NT2/D1 (cell line): ENCODE results near the gene LGALS12.
A peak's percentile ranks its signal among the peaks of the same experiment; 100 is the strongest.

Experiments used
- DNase-seq: peaks from one replicate; pipeline ENCODE4 v3.0.0-alpha.2; 2011; ENCODE audit warnings: low read depth, low spot score
- H3K27me3 ChIP-seq: 2 replicates; pipeline ENCODE4 v1.6.0; 2011; ENCODE audit warnings: mild to moderate bottlenecking; ENCODE audit not compliant: insufficient read length, insufficient read depth
- H3K36me3 ChIP-seq: 2 replicates; pipeline ENCODE4 v1.6.1; 2011; ENCODE audit warnings: mild to moderate bottlenecking, low read length, mixed read lengths; ENCODE audit not compliant: insufficient read depth, insufficient read length
- H3K4me1 ChIP-seq: 2 replicates; pipeline ENCODE4 v1.5.1; 2011; ENCODE audit not compliant: insufficient read depth, insufficient read length
- H3K4me3 ChIP-seq: 2 replicates; pipeline ENCODE4 v1.5.1; 2011; ENCODE audit warnings: low read depth; ENCODE audit not compliant: insufficient read length
- H3K9ac ChIP-seq: 2 replicates; pipeline ENCODE4 v1.6.0; 2011; ENCODE audit warnings: low read depth; ENCODE audit not compliant: insufficient read length
- H3K9me3 ChIP-seq: 2 replicates; pipeline ENCODE4 v1.5.1; 2011; ENCODE audit warnings: mild to moderate bottlenecking, low read length; ENCODE audit not compliant: insufficient read depth
- SUZ12 ChIP-seq: IDR thresholded peaks from 2 replicates; pipeline ENCODE4 v1.6.1; 2011; ENCODE audit not compliant: insufficient read length, insufficient read depth; ENCODE audit errors: extremely low read depth
- YY1 ChIP-seq: IDR thresholded peaks from 2 replicates; pipeline ENCODE4 v1.6.1; 2011; ENCODE audit not compliant: insufficient read length, insufficient read depth
- ZNF274 ChIP-seq: IDR thresholded peaks from 2 replicates; pipeline ENCODE4 v1.6.1; 2011; ENCODE audit warnings: mild to moderate bottlenecking, low read depth, low read length

LGALS12 gene

GRCh38 chr11:63494975-63495374, 10.9 kb upstream of the LGALS12 start:
- H3K36me3 ChIP-seq: no peaks in the 10 kb centered on the region
- DNase-seq: no peak

DNA sequence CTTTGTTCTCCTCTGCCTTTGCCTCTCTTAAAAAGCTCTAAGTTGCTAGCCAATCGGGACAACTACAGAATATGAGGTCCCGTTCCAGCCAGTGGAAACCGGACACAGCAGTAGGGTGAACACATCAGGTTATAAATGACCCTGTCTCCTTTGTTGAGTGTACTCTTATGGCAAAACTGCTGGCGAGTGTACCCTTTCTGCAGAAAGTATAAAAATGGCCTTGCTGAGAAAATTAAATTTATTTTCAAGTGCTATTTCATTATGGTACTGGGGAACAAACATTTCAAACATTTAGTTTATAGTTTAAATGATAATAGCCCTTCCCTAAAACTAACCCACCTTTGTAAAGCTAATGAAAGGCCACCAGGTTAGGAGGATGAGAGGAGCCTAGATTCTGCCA, 6.0 kb upstream of the LGALS12 start:
- DNase-seq: no peak
- H3K36me3 ChIP-seq: no peaks in the 10 kb centered on the region
- H3K4me3 ChIP-seq: no peak overlapping the region
- peaks cover 5% of the 10 kb centered on the region for H3K4me1 ChIP-seq
- H3K9me3 ChIP-seq: peaks cover 62% of the 10 kb centered on the region
- H3K27me3 ChIP-seq: no peaks in the 10 kb centered on the region
- no peak overlapping the region for H3K9ac ChIP-seq
- TF ChIP-seq ZNF274: no peak
- TF ChIP-seq YY1: no peak
- no peak for TF ChIP-seq SUZ12

More at GRCh38 chr11:63494975-63495374, 10.9 kb upstream of the LGALS12 start:
- TF ChIP-seq SUZ12: no peak
- no peak for TF ChIP-seq ZNF274
- no peak for TF ChIP-seq YY1
- H3K4me3 ChIP-seq: no peak overlapping the region
- H3K9me3 ChIP-seq: peaks cover 35% of the 10 kb centered on the region
- H3K4me1 ChIP-seq: no peaks in the 10 kb centered on the region
- H3K9ac ChIP-seq: no peak overlapping the region
- no peaks in the 10 kb centered on the region for H3K27me3 ChIP-seq

DNA sequence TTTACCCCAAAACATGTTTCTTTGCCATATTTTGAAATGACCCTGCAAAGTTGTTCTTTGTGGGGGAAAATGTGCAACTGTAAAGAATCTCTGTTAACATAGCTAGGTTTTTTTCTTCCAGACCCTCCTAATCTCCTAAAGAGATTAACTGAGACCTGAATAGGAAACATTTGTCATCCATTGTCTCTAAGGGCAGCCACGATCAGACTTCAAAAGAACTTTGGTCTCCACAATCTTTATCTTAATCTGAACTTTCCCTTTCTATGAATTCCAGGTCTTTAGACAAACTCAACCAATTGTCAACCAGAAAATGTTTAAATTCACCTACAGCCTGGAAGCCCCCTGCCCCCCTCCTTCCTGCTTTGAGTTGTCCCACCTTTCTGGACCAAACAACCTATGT, 4.6 kb upstream of the LGALS12 start:
- TF ChIP-seq ZNF274: no peak
- Histone ChIP-seq H3K36me3 (no peaks in the 10 kb centered on the region), H3K4me1 (peaks cover 14% of the 10 kb centered on the region), H3K27me3 (no peaks in the 10 kb centered on the region), H3K9ac (no peak overlapping the region), H3K4me3 (no peak overlapping the region), H3K9me3 (peaks cover 62% of the 10 kb centered on the region)
- DNase-seq: no peak

- Histone ChIP-seq H3K9me3 (peaks cover 62% of the 10 kb centered on the region), H3K9ac (no peak overlapping the region), H3K4me1 (peaks cover 24% of the 10 kb centered on the region), H3K4me3 (no peak overlapping the region), H3K36me3 (no peaks in the 10 kb centered on the region), H3K27me3 (no peaks in the 10 kb centered on the region)
- no peak for TF ChIP-seq SUZ12
- no peak for TF ChIP-seq YY1
- TF ChIP-seq ZNF274: no peak
- DNase-seq: no peak
These were observed 3.5 kb upstream of the LGALS12 start for GRCh38 chr11:63502252-63502820.

DNA sequence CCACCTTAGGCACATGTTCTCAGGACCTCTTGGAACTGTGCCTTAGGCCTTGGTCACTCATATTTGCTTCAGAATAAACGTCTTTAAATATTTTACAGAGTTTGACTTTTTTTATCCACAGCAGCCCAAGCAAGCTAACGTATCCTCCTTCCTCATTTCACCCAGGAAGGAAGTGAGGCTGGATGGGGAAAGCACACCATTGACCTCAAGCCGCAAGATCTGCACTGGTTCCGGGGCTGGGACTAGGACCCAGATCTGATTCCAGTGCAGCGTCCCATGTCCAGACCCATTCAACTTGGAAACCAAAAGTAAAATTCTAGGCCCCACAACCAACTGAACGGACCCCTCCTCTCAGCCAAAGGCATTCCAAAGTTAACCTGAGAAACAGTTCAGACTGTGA, 2.4 kb upstream of the LGALS12 start:
- H3K4me1 ChIP-seq: peaks cover 25% of the 10 kb centered on the region
- H3K36me3 ChIP-seq: no peaks in the 10 kb centered on the region
- H3K27me3 ChIP-seq: no peaks in the 10 kb centered on the region
- DNase-seq: no peak
- H3K4me3 ChIP-seq: no peak overlapping the region
- peaks cover 55% of the 10 kb centered on the region for H3K9me3 ChIP-seq
- no peak for TF ChIP-seq YY1
- TF ChIP-seq ZNF274: no peak
- TF ChIP-seq SUZ12: no peak
- H3K9ac ChIP-seq: no peak overlapping the region

- Histone ChIP-seq H3K27me3 (no peaks in the 10 kb centered on the region), H3K9ac (no peak overlapping the region), H3K36me3 (no peaks in the 10 kb centered on the region), H3K4me1 (peaks cover 25% of the 10 kb centered on the region), H3K9me3 (peaks cover 49% of the 10 kb centered on the region), H3K4me3 (no peak overlapping the region)
- DNase-seq: no peak
- TF ChIP-seq ZNF274: no peak
- no peak for TF ChIP-seq YY1
- TF ChIP-seq SUZ12: no peak
These were observed 1.8 kb upstream of the LGALS12 start for GRCh38 chr11:63504054-63504453.

- H3K9me3 ChIP-seq: peaks cover 39% of the 10 kb centered on the region
- H3K27me3 ChIP-seq: peaks cover 3% of the 10 kb centered on the region
- DNase-seq: no peak
- no peaks in the 10 kb centered on the region for H3K36me3 ChIP-seq
- H3K4me1 ChIP-seq: peaks cover 26% of the 10 kb centered on the region
- H3K9ac ChIP-seq: peak overlapping the region; percentile 3
- TF ChIP-seq SUZ12 (no peak), YY1 (no peak), ZNF274 (no peak)
- H3K4me3 ChIP-seq: no peak overlapping the region
These were observed 824 bp upstream of the LGALS12 start for GRCh38 chr11:63504933-63505586.
